ENCODE measurements around the gene SEC62. TPM values are rescaled to one million over a fixed set of nuclear protein-coding genes. Genes with fewer than 3 reads are reported as not detected.

Gene SEC62
- total and polyA plus RNA-seq, 2 experiments from 2014 or later = 23.6 to 306 TPM

DNA sequence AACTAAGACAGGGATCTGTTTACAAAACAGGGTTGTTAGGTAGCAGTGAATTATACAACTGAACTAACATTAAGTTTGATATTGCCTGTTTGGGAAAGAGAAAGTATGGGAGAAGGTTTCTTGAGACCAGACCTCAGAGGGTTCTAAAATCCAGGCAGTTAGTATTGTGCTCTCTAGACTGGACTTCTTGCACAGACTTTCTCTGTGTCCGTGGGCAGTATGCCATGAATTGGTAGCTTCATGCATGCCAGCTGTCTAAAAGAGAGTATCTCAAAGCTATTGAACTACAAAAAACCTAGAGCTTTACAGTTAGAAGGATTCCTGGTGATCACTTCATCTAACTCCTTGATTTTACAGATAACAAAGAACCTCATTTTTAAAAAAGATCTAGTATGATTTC lies 42.8 kb upstream of the SEC62 start:
- Mint-ChIP-seq H3K4me1 (no peaks in the 10 kb centered on the region), H3K36me3 (ENCODE audit: low read depth) (no peaks in the 10 kb centered on the region), H3K4me3 (no peak overlapping the region), H3K27me3 (ENCODE audit: insufficient read depth, low read depth, poor library complexity) (peaks cover 3% of the 10 kb centered on the region), H3K9me3 (no peaks in the 10 kb centered on the region; the same call in 2 of the 3 replicates), H3K27ac (no peak overlapping the region)
- ATAC-seq (no peak), DNase-seq (ENCODE audit: low spot score) (no peak)
- no peaks in the 10 kb centered on the region for H3K27me3 ChIP-seq (ENCODE audit: insufficient read depth)
- no peak overlapping the region for H3K4me3 ChIP-seq
- no peak overlapping the region for H3K27ac ChIP-seq (ENCODE audit: low read depth)
- no peak overlapping the region for H2AFZ ChIP-seq
- H3K4me2 ChIP-seq = no peak overlapping the region
- no peaks in the 10 kb centered on the region for H3F3A ChIP-seq (replicated peaks; ENCODE audit: low read depth)
- H3K79me2 ChIP-seq (replicated peaks; ENCODE audit: insufficient read depth) = no peaks in the 10 kb centered on the region
- no peaks in the 10 kb centered on the region for H3K9me2 ChIP-seq (ENCODE audit: insufficient read depth)
- TF ChIP-seq ZNF462 (CRISPR knock-in tag; IDR thresholded peaks at IDR 0.05) (no peak), CREB1 (CRISPR knock-in tag; IDR thresholded peaks at IDR 0.05; ENCODE audit: low read depth) (no peak), NANOG (IDR thresholded peaks at IDR 0.05; ENCODE audit: borderline replicate concordance) (no peak), STAT1 (IDR thresholded peaks at IDR 0.05; ENCODE audit: unreplicated experiment) (no peak), ZNF114 (CRISPR knock-in tag; IDR thresholded peaks at IDR 0.05) (no peak), EZH2phosphoT487 (IDR thresholded peaks at IDR 0.05; ENCODE audit: unreplicated experiment) (no peak), POLR2AphosphoS5 (IDR thresholded peaks at IDR 0.05; ENCODE audit: low read depth) (no peak), ZNF331 (CRISPR knock-in tag; IDR thresholded peaks at IDR 0.05; ENCODE audit: low read depth) (no peak), REST (IDR thresholded peaks at IDR 0.05; ENCODE audit: unreplicated experiment) (no peak), JUNB (IDR thresholded peaks at IDR 0.05; ENCODE audit: unreplicated experiment) (no peak), EZH2 (IDR thresholded peaks at IDR 0.05; ENCODE audit: low read depth, unreplicated experiment) (no peak), CTCF (conservative IDR thresholded peaks at IDR 0.05; ENCODE audit: low read depth in 2 of 2) (no peak)
- TF ChIP-seq, protein P1, sequence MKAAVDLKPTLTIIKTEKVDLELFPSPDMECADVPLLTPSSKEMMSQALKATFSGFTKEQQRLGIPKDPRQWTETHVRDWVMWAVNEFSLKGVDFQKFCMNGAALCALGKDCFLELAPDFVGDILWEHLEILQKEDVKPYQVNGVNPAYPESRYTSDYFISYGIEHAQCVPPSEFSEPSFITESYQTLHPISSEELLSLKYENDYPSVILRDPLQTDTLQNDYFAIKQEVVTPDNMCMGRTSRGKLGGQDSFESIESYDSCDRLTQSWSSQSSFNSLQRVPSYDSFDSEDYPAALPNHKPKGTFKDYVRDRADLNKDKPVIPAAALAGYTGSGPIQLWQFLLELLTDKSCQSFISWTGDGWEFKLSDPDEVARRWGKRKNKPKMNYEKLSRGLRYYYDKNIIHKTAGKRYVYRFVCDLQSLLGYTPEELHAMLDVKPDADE (IDR thresholded peaks at IDR 0.05) = no peak
- H3K4me1 ChIP-seq (ENCODE audit: insufficient read depth) = no peaks in the 10 kb centered on the region
- no peaks in the 10 kb centered on the region for H3K36me3 ChIP-seq (ENCODE audit: insufficient read depth)
- H4K20me1 ChIP-seq (replicated peaks; ENCODE audit: insufficient read depth) = no peaks in the 10 kb centered on the region

Measured in GM23338 (cell line).